Osteocyte (in vitro differentiated cells): ENCODE results near the gene STYK1. TPM values are rescaled to one million over a fixed set of nuclear protein-coding genes. Genes with fewer than 3 reads are reported as not detected.
"Not testable (repeated sequence)": the region's sequence is repeated elsewhere in the genome, so short reads cannot be mapped to it uniquely, and the experiment has no call there.

Experiments used
- DNase-seq: peaks from one replicate; pipeline ENCODE4 v3.0.0; 2021; ENCODE audit warnings: mixed read lengths; ENCODE audit not compliant: unreplicated experiment; ENCODE audit errors: extremely low spot score
- H3K27ac Mint-ChIP-seq: one replicate; pipeline ENCODE4 v1.8.0; 2021; ENCODE audit warnings: mild to moderate bottlenecking, mixed read lengths; ENCODE audit not compliant: unreplicated experiment
- H3K27me3 Mint-ChIP-seq: one replicate; pipeline ENCODE4 v1.8.0; 2021; ENCODE audit warnings: mixed read lengths; ENCODE audit not compliant: unreplicated experiment
- H3K36me3 Mint-ChIP-seq: one replicate; pipeline ENCODE4 v1.8.0; 2021; ENCODE audit warnings: mixed read lengths; ENCODE audit not compliant: unreplicated experiment
- H3K4me1 Mint-ChIP-seq: one replicate; pipeline ENCODE4 v1.8.0; 2021; ENCODE audit warnings: mixed read lengths; ENCODE audit not compliant: unreplicated experiment
- H3K4me3 Mint-ChIP-seq: one replicate; pipeline ENCODE4 v1.8.0; 2021; ENCODE audit warnings: mild to moderate bottlenecking, moderate library complexity, mixed read lengths; ENCODE audit not compliant: unreplicated experiment
- H3K9me3 Mint-ChIP-seq: one replicate; pipeline ENCODE4 v1.8.0; 2021; ENCODE audit warnings: mixed read lengths; ENCODE audit not compliant: unreplicated experiment
- total RNA-seq: library from RNA; stranded (reverse); gene quantifications from 2 replicates; pipeline ENCODE4 v1.2.1, GENCODE V29; 2021
- TF ChIP-seq, protein P1 (sequence below): fragments of 200-600 bp; sonication (generic); IDR thresholded peaks from 2 replicates; pipeline ENCODE4 v1.5.0; 2021; ENCODE audit warnings: antibody characterized with exemption, mild to moderate bottlenecking, moderate library complexity

The STYK1 gene
- total RNA-seq, 1 donor from 2014 or later: 0.48 TPM

DNA sequence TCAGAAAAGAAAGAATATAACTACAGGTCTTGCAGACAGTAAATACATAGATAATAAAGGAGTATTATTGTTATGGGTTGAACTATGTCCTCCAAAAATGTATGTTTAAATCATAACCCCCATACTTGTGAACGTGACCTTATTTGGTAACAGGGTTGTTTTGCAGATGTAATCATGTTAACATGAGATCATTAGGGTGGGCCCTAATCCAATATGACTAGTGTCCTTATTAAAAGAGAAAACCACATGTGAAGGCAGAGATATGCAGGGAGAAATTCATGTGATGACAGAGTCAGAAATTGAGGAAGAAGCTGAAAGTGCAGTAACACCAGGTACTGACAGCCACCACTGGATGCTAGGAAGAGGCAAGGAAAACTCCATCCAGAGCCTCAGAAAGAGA, 89.4 kb downstream of the STYK1 start:
- peaks cover 6% of the 10 kb centered on the region for H3K9me3 Mint-ChIP-seq
- H3K4me3 Mint-ChIP-seq: no peak overlapping the region
- peaks cover 37% of the 10 kb centered on the region for H3K36me3 Mint-ChIP-seq
- TF ChIP-seq, protein P1, sequence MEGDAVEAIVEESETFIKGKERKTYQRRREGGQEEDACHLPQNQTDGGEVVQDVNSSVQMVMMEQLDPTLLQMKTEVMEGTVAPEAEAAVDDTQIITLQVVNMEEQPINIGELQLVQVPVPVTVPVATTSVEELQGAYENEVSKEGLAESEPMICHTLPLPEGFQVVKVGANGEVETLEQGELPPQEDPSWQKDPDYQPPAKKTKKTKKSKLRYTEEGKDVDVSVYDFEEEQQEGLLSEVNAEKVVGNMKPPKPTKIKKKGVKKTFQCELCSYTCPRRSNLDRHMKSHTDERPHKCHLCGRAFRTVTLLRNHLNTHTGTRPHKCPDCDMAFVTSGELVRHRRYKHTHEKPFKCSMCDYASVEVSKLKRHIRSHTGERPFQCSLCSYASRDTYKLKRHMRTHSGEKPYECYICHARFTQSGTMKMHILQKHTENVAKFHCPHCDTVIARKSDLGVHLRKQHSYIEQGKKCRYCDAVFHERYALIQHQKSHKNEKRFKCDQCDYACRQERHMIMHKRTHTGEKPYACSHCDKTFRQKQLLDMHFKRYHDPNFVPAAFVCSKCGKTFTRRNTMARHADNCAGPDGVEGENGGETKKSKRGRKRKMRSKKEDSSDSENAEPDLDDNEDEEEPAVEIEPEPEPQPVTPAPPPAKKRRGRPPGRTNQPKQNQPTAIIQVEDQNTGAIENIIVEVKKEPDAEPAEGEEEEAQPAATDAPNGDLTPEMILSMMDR: no peak
- no peak overlapping the region for H3K27ac Mint-ChIP-seq
- no peaks in the 10 kb centered on the region for H3K27me3 Mint-ChIP-seq
- H3K4me1 Mint-ChIP-seq: no peaks in the 10 kb centered on the region
- no peak for DNase-seq

DNA sequence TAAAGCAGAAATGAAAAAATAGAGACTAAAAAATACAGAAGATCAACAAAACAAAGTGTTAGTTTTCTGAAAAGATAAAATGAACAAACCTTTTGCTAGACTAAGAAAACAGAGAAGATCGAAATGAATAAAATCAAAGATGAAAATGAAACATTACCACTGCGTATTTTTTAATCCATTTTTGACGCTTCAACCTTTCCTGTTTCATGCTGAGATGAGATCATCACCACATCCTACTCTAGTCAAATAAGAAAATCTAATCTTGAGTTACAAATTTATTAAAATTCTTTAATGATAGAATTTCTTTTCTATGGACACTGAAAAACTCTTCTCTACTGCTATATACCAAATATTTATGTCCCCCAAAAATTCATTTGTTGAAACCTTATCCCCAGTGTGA, 91.1 kb downstream of the STYK1 start:
- H3K27me3 Mint-ChIP-seq: no peaks in the 10 kb centered on the region
- no peak overlapping the region for H3K27ac Mint-ChIP-seq
- H3K9me3 Mint-ChIP-seq: peaks cover 6% of the 10 kb centered on the region
- no peaks in the 10 kb centered on the region for H3K4me1 Mint-ChIP-seq
- TF ChIP-seq, protein P1: no peak
- no peak overlapping the region for H3K4me3 Mint-ChIP-seq
- peaks cover 34% of the 10 kb centered on the region for H3K36me3 Mint-ChIP-seq
- DNase-seq: no peak

DNA sequence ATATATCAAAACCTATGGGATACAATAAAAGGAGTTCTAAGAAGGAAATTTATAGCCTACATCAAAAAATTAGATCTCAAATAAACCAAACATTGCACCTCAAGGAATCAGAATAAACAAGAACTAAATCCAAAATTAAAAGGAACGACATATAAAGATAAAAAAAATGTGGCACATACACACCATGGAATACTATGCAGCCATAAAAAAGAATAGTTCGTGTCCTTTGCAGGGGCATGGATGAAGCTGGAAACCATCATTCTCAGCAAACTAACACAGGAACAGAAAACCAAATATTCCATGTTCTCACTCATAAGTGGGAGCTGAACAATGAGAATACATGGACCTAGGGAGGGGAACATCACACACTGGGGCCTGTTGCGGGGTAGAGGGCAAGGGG, 91.7 kb downstream of the STYK1 start:
- H3K4me3 Mint-ChIP-seq, H3K4me1 Mint-ChIP-seq, H3K27me3 Mint-ChIP-seq, H3K9me3 Mint-ChIP-seq, DNase-seq, H3K27ac Mint-ChIP-seq: not testable (repeated sequence)
- H3K36me3 Mint-ChIP-seq: peaks cover 30% of the 10 kb centered on the region

DNA sequence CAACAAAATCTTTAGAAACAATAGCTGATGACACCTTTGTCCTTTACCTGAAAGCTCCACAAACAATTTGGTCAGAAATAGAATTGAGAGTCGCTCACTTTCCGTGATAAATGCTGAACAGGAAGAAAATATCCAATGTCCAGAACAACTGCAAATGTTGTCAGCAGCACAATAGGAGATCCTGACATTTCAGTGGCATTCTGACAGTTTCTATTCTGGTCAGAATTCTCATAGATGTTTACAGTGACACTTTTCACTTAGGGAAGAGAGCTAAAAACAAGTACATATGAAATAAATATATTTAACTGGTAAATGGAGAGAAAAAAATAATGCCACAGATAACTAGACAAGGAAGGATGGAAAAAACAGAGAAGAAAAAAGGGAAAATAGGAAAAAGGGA, 99.5 kb downstream of the STYK1 start:
- Mint-ChIP-seq H3K4me3 (no peak overlapping the region), H3K27me3 (no peaks in the 10 kb centered on the region), H3K36me3 (no peaks in the 10 kb centered on the region), H3K27ac (no peak overlapping the region), H3K4me1 (no peaks in the 10 kb centered on the region), H3K9me3 (peaks cover 4% of the 10 kb centered on the region)
- TF ChIP-seq, protein P1: no peak
- no peak for DNase-seq

DNA sequence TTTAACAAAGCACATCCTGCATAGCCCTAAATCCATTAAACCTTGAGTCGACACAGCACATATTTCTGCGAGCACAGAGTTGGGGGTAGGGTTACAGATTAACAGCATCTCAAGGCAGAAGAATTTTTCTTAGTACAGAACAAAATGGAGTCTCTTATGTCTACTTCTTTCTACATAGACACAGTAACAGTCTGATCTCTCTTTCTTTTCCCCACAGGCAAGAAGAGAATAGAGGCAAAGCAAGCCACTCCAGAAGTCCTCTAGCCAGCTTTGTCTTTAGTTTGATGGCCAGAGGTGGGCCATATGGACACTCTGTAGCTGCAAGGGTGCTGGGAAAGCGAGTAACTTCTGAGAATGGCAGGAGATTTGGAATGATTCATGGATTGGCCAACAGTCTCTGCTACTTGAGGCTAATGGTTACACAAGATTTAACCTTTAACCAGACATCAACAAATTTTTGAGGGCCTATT, 101.8 kb downstream of the STYK1 start:
- not testable (repeated sequence) for DNase-seq

DNA sequence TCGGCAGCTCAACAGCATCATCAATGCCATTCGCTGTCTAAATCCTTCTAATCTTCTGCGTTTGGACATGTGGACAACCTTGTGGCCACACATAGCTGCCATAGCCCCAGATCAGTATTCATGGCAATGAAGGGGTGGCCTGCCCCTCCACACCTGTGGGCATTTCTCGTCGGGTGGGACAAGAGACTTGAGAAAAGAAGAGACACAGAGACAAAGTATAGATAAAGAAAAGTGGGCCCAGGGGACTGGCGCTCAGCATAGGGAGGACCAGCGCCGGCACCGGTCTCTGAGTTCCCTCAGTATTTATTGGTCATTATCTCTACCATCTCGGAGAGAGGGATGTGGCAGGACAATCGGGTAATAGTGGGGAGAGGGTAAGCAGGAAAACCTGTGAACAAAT, 102.7 kb downstream of the STYK1 start:
- Mint-ChIP-seq H3K36me3 (no peaks in the 10 kb centered on the region), H3K9me3 (peaks cover 4% of the 10 kb centered on the region), H3K4me3 (no peak overlapping the region), H3K4me1 (no peaks in the 10 kb centered on the region), H3K27me3 (peaks cover 11% of the 10 kb centered on the region), H3K27ac (no peak overlapping the region)
- no peak for DNase-seq
- TF ChIP-seq, protein P1: no peak

More for the DNA sequence above, 101.8 kb downstream of the STYK1 start:
- H3K27me3 Mint-ChIP-seq, H3K4me3 Mint-ChIP-seq, H3K9me3 Mint-ChIP-seq, H3K4me1 Mint-ChIP-seq, H3K27ac Mint-ChIP-seq, H3K36me3 Mint-ChIP-seq: not testable (repeated sequence)

Other genes starting within 250 kb of the STYK1 start
- 3.0 and 3.6 TPM in 2 replicates for gene KLRC2, start 238.0 kb downstream of the STYK1 start, total RNA-seq
- not detected in 2 replicates for gene KLRC1, start 220.7 kb downstream of the STYK1 start, total RNA-seq
- gene EIF2S3B, start 168.2 kb downstream of the STYK1 start, total RNA-seq: 0.73 and 0.97 TPM in 2 replicates
- 26.8 and 28.1 TPM in 2 replicates for gene MAGOHB, start 60.4 kb downstream of the STYK1 start, total RNA-seq
- gene YBX3, start 49.3 kb upstream of the STYK1 start, total RNA-seq: 302 and 334 TPM in 2 replicates
- not detected in 2 replicates for gene TAS2R7, start 128.6 kb upstream of the STYK1 start, total RNA-seq
- 0.50 TPM in 1 of 2 replicates, not detected in the other for gene TAS2R8, start 133.2 kb upstream of the STYK1 start, total RNA-seq
- gene TAS2R9, start 136.1 kb upstream of the STYK1 start, total RNA-seq: 0.34 TPM in 1 of 2 replicates, not detected in the other
- gene TAS2R10, start 152.3 kb upstream of the STYK1 start, total RNA-seq: 0.84 and 1.5 TPM in 2 replicates
- gene PRR4, start 175.4 kb upstream of the STYK1 start, total RNA-seq: 2.2 and 4.4 TPM in 2 replicates
- 18.4 and 19.1 TPM in 2 replicates for gene PRH1, start 210.2 kb upstream of the STYK1 start, total RNA-seq
- 1.2 and 2.4 TPM in 2 replicates for gene TAS2R13, start 235.5 kb upstream of the STYK1 start, total RNA-seq